HCT116 (cell line): Measurements from ENCODE around the gene CLCN5.

Source experiments
- JUND ChIP-seq: IDR thresholded peaks from 2 replicates; pipeline ENCODE4 v1.6.1; 2012
- POLR2AphosphoS5 ChIP-seq: IDR thresholded peaks from 2 replicates; pipeline ENCODE4 v1.6.1; 2011; ENCODE audit warnings: mild to moderate bottlenecking, low read depth, low read length, moderate library complexity
- SP1 ChIP-seq: IDR thresholded peaks from 2 replicates; pipeline ENCODE4 v1.6.1; 2012; ENCODE audit warnings: low read depth
- TF ChIP-seq, protein P1 (sequence below), 3 experiments: fragments of 200-600 bp in 1 of 3; sonication (generic) in 1 of 3; IDR thresholded peaks in 2 of 3; conservative IDR thresholded peaks in 1 of 3; 2 replicates each; pipeline ENCODE4 v1.5.1; 2012 to 2017; ENCODE audit warnings: low read depth in 2 of 3, low read length in 2 of 3, antibody characterized with exemption in 1 of 3, borderline replicate concordance in 1 of 3, control low read depth in 1 of 3, mild to moderate bottlenecking in 1 of 3, mixed read lengths in 1 of 3, mixed run types in 1 of 3, moderate library complexity in 1 of 3; ENCODE audit not compliant: insufficient read depth in 1 of 3

DNA sequence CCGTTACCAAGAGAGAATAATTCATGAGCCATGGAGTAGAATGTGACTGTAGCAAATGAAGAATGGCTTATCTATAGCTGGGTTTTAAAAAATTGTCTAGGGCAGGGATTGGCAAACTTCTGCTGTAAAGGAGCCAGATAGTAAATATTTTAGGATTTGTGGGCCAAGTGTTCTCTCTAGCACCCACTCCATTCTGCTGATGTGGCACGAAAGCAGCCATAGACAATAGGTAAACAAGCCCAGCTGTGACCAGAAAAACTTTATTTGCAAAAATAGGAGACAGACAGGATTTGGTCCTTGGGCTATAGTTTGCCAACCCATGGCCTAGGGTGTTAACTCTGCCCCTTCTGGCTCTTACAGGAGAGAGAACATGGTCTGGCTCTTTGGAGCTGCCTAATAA lies 151.2 kb downstream of the CLCN5 start:
- TF ChIP-seq, protein P1, sequence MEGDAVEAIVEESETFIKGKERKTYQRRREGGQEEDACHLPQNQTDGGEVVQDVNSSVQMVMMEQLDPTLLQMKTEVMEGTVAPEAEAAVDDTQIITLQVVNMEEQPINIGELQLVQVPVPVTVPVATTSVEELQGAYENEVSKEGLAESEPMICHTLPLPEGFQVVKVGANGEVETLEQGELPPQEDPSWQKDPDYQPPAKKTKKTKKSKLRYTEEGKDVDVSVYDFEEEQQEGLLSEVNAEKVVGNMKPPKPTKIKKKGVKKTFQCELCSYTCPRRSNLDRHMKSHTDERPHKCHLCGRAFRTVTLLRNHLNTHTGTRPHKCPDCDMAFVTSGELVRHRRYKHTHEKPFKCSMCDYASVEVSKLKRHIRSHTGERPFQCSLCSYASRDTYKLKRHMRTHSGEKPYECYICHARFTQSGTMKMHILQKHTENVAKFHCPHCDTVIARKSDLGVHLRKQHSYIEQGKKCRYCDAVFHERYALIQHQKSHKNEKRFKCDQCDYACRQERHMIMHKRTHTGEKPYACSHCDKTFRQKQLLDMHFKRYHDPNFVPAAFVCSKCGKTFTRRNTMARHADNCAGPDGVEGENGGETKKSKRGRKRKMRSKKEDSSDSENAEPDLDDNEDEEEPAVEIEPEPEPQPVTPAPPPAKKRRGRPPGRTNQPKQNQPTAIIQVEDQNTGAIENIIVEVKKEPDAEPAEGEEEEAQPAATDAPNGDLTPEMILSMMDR (IDR thresholded peaks at IDR 0.05 in 2 of 3, conservative IDR thresholded peaks at IDR 0.05 in 1 of 3; ENCODE audit: borderline replicate concordance in 1 of 3, insufficient read depth in 1 of 3, low read depth in 2 of 3, low read length in 2 of 3) = no peak
- TF ChIP-seq JUND = no peak
- TF ChIP-seq SP1 = no peak
- TF ChIP-seq POLR2AphosphoS5 = no peak
